Stimulated activated CD8-positive, alpha-beta memory T cell treated with anti-CD3 and anti-CD28 coated beads, Interleukin-12 subunit alpha, Interleukin-12 subunit beta, amount 100 ng/mL, for 24 hours (primary cell): ENCODE measurements around the gene RTTN.
"Not testable (repeated sequence)": the region's sequence is repeated elsewhere in the genome, so short reads cannot be mapped to it uniquely, and the experiment has no call there.

Source experiments
- DNase-seq: peaks from one replicate; pipeline ENCODE4 v3.0.0-alpha.2; 2020; ENCODE audit errors: extremely low read depth

Gene RTTN, protein sequence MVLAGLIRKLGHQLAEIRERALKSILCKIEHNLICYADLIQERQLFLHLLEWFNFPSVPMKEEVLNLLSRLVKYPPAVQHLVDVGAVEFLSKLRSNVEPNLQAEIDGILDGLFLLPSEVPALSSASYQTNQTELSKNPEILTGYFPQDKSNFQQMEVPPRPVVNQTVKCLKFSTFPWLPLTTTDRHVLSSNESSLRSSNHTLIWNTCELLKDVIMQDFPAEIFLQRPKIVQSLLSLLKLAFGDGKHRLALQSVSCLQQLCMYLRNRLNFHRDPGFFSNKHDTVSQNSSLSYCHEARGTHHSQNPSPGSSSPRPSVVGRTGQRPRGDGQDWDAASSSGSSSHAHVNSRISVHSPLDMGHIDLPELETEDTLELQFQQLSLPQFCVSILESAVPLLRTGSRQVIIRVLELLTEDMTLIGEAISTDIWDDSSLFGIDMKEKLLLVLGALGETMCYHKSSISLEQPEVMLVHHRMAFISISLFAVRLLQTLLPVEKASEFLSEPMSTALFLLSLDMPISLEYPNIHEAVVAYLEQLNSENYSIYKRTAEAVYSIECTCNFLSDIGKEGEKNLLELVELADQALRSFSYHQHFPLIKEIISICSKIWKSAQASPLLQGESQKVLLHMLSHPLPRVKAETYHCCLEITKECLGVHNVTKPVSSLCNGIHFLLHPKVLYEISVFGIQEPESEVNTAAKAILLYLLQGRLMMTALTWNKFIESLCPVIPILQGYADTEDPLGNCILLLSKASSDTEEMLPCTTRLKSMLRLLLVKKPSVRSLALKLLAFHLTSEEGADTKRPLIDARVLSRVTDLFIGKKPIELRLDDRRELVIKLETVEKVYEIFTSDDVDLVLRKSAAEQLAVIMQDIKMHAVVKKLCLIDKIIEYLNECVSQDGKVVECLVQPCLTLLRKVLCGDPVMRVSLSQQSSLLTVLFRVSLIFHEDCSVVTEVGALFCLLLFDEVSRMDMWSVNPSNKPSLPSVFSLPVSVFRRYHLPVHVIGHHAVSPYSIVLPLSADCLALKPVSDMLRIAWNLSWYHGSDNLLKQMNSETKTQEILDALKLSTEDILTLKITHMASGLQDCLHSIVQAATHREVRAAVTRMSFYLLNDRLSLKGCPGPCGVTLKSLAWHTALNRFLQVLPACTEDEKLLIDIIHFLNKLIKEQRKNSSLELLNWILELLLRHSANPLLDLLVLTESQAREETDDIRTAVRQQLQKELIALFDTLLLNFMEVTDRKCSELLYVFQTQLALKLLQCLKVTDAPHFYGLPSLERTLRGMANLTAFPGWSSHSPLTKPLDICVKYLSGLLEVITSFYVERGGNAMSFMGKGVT (N-terminal part only)

DNA sequence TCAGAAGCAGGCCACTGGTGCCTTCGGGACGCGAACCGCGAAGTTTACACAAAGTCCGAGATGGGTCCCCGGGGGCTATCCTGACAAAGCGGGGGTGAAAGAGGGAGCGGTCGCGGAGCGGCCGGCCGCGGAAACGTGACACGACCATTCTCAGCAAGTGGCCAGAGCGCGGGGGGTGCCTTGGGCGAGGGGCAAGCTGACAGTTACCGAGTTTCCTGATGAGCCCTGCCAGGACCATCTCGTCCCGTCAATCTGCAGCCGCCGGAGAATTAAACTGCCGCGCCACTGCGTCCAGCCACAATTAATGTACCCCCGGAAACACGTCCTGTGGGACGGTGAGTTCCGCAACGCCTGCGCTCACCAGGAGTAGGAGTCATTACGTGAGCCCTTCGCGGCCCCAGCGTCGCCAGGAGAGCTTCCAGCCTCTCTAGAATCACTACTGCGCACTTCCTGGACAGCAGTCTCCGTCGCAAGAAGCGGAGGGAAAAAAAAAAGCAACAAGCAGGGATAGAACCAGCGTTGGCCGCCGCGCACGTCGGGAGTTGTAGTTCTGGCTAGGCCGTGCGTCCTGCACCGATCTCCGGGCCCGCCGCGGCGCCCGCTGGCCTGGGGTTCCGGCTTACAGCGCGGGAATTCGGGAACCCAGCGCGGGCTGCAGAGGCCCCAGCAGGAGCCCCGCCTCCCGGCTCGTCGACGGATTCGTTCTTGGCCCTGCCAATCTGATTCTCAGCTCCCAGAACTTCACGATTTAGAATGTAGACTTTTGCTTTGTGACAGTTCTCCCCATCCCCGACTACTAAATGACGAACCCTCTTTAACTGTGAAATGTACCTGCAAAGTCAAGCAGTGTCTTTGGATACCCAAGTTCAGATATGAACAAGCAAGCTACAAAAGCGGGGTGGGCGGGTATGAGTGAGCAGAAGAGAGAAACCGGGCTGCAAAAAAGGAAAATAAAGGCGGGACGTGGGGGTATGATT lies at the start of gene RTTN:
Gene RTTN (minus strand): TSS at position 267 of the 977 bp plus-strand sequence. CDS start 29 bp downstream, at position 238.
- peak; percentile 79 for DNase-seq

DNA sequence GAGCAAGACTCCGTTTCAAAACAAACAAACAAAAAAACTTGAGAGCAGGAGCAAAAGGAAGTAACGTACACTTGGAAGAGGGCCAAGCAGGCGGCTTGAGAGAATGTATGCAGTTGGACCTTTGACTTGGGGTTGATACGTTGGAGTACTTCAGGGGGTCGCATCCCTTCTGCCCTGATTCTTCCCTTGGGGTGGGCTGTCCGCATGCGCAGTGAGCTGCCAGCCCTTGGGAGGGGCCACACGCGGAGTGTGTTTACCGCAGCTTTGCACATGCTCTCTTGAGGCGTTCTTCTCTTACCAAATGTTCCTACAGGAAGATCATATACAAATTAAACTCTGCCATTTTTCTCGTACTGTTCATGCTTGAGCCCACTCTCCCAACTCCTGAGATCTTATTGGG lies 45.3 kb upstream of the RTTN start:
- no peak for DNase-seq

DNA sequence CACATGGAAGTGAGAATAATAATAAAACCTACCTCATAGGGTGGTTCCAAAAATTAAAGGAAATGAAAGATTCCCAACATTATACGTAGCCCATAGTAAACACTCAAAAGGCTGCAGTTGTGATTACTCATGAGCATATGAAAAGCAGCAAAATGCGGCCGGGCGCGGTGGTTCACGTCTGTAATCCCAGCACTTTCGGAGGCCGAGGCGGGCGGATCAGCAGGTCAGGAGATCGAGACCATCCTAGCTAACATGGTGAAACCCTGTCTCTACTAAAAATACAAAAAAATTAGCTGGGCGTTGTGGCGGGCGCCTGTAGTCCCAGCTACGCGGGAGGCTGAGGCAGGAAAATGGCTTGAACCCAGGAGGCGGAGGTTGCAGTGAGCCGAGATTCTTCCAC lies 44.4 kb upstream of the RTTN start:
- DNase-seq = not testable (repeated sequence)

DNA sequence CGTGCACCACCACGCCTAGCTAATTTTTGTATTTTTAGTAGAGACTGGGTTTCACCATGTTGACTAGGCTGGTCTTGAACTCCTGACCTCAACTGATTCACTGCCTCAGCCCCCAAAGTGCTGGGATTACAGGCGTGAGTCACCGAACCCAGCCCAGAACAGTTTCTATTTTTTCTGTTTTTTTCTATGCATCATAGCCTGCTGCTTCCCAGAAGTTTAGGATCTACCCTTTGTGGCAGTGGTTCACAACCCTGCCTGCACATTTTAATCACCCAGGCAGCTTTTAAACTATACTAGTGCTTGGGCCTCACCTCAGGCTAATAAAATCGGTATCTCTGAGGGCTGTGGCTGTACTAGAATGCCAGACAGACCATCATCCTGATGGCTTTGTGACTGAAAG lies 43.6 kb upstream of the RTTN start:
- DNase-seq = no peak

DNA sequence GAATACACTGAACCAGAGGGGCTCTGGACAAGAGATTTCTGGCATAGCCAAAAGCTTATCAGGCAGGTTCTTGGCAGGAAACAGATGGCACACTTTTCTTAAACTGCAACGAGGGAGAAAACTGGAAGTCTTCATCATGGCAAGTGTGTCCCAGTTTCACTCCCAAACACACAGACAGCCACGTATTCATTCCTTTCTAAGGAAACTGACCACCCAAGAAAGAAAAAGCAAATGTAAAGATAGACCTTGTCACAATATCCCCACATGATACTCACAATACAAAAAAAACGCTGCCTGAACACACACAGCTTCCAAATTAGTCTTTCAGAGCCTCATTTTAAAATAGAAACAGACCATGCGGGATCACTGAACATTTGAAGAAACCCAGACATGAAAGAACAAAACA lies 40.6 kb upstream of the RTTN start:
- no peak for DNase-seq

DNA sequence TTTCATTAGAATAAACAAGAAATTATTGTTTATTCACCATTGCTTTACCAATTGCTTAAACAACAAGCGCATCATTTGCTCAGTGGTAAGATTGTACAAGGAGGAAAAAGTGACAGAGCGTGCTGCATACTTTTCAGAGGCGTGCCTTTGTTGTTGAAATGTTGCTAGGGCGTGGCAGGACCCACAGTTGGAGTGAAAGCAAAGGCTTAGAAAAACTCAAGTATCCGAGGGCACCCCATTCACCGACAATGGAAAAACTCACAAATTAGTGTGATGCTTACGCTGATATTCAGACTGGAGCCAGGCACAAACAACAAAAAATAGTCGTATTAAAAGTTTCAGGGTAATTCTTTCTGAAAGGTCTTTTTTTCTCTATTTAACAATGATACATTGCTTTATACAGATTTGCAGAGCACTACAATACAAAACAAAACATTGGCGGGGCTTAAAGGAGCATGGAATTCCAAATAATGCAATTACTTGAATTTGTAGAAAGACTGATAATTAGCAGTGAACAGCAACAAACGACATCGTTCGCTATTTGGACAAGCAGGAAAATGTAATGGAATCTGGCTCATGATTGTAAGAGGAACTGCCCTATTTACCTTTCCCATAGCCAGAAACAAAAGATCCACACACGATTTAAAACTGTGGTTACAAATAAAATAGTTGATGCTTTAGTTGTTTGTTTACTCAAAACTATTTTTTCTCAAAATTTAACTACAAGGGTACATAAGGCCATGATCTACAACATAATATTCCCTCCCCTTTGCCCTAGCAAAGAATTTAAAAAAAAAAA lies 37.8 kb upstream of the RTTN start:
- no peak for DNase-seq

DNA sequence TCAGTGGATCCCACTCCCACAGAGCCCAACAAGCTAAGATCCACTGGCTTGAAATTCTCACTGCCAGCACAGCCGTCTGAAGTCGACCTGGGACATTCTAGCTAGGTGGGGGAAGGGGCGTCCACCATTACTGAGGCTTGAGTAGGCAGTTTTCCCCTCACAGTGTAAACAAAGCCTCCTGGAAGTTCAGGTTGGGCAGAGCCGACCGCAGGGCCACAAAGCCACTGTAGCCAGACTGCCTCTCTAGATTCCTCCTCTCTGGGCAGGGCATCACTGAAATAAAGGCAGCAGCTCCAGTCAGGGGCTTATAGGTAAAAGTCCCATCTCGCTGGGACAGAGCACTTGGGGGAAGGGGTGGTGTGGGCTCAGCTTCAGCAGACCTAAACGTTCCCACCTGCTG lies 31.4 kb upstream of the RTTN start:
- not testable (repeated sequence) for DNase-seq

DNA sequence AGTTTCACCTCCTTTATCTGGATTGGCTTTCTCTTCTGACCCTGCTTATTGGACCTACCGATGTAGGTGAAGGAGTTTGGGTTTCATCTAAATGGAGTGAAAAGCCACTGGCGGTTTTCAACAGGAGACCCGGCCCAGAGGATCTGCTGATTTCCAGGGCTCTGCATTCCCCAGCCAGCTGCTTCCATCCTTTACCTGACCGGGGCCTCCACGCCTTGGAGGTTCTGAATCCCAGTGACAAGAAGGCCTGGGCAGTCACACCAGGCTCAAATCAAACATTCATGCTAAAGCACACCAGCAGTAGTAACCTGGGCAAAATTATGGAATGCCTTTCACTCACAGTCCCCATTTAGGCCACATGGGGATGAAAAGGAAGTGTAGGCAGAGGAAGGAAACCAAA lies 30.0 kb upstream of the RTTN start:
- no peak for DNase-seq

DNA sequence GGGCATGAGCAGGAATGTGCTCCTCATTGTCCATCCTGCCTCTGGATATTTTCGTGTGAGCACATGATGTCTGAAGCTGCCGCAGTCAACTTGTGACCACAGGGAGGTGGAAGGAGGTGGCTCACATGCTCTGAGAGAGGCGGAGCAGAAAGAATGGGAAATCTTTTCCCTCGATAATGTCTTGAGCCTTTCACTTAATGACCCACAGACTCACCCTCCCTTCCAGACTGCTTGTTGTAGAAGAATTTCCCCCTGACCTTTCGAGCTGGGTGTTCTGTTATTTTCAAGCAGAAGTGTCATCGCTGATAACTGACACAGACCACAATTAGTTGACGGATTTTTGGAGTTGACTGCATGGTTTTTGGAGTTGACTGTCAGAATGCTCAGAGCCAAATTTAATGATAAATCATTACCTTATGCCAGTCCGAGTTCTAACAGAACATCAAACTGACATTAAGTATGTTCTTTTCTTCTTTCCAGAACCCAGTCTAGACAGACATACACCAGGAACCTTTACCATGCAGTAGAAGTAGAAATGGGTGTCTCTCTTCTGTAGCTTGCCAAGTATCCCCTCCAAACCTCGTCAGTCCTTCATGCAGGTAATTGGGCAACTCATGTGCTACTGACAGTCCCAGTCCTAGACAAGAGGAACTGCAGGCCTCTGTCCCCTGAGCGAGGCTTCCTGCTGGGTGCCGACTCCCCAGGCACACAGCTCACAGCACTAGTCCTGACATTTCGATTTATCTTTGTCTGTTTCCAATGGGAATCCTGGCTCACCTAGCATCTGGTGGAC lies 29.4 kb upstream of the RTTN start:
- DNase-seq = no peak

DNA sequence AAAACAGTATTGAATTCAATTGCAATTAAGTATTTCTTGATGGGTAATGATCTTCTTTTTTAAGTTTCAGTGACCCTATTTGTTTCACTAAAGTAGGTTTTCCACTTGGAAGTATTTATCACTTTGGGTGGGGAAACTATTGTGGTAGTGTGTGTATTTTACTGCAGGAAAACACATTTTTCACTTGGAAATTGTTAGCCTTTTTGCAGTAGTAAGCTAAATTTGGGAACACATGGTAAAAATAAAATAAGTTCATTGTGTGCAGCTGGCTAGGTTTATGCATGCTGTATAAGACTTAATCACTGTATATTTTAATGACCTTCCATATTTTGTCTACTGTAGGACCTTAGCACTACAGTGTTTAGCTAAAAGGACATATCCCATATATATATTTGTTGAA lies 28.5 kb upstream of the RTTN start:
- DNase-seq = no peak

DNA sequence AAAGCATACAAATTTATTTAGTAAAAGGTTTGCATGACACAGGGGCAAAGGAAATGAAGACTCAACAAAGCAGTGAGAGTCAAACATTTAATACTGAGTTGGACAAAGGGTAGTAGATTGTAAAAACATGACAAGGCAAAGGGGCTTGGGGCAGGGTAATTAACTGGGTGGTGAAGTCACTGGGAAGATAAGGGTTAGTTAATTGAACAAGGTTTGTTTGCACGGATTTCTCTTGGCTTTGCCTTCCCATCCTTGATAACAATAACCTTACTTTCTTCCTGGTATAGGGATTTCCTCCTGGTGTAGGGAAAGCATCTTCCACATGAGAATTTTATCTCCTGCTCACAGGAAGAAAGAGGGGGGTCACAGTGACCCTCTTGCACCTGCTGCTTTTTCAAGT lies 26.8 kb upstream of the RTTN start:
- no peak for DNase-seq

DNA sequence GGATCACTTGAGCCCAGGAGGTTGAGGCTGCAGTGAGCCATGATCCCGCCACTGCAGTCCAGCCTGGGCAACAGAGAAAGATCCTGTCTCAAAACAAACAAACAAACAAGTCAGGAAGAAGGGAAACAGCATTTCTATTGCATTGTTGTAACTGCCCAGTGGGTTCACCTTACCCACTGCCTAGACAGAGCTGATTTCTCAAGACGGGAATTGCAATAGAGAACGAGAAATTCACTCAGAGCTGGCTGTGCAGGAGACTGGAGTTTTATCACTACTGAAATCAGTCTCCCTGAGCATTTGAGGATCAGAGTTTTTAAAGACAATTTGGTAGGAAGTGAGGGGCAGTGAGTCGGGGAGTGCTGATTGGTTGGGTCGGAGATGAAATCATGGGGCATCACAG lies 24.2 kb upstream of the RTTN start:
- DNase-seq = no peak

DNA sequence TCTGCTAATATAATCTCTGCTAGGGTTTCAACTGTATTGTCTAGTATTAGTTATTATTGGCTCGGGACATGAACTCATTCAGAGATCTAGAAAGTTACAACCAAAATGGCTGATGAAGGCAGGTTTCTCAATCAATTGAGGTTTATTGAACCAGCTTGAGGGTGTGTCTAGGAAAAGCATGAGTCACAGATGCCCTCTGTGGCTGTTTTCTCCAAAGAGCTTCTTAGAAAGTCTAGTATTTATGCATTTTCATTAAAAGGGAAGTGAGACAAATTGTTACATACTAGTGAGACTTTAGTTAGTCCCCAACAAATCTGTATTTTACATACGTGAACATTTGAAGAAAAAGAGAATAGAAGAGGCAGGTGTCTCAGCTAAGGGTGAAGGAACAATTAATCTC lies 23.0 kb upstream of the RTTN start:
- DNase-seq = no peak

DNA sequence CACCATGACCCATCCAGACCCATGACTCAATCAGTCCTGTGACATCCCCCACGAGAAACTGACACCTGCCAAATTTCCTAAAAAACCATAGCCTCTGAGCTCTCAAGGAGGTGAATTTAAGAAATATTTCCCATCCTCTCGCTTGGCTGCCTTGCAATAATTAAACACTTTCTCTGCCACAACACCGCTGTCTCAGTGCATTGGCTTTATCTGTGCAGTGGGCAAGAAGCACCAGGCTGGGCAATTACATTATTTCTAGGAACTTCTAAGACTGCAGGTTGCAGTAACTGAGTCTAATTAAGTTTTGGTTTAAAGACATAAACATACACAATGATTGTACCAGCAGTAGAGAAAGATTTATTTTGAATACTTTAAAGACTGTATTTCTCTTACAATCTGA lies 22.0 kb upstream of the RTTN start:
- no peak for DNase-seq

DNA sequence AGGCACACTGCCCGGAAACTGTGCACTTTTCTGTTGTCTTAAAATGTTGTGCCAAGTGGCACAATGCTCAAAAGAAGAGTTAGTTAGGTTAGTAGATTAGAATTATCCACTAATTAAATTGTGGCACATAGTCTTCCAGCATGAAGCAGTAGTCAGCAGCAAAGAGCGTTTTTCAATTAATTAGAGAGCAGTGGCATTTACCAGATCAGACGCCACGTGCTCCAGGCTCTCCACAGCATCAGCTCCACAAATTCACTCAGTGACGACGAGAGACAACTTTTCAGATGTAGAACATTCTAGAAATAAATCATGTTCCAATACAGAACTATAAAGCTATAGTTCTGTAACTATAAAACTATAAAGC lies 16.4 kb upstream of the RTTN start:
- no peak for DNase-seq

DNA sequence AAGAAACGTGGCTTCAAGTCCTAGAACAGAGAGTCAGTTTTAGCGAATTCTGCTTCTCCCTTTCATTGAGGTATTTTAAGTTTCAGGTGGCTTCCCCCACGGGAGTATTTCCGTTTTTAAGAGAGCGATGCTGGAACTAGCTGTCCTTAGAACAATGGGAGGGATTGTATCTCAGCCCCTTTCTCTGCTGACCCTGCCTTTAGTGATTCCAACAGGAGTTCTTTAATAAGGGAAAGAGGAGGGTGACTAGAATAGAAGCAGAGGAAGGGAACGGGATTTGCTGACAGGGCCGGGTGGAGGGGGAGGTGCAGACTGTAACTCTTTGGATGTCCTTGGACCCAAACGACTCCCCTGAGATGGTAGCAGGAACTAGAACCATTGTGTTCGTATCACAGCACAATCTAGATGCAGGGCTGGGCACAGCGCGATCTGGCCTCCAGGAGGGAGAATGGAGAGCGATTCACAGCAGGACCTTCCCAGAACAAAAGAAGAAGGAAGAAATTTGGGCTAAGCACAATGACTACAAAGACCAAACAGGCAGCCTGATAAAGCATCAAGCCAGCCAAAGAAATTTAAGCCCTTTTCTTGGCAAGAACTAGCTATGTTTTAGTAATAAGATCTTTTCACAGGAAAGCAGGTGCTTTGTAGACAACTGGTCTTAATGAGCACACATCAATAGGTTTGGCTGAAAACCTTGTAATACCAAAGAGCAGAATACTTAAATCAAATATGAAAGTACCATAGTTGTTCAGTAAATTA lies 15.8 kb upstream of the RTTN start:
- no peak for DNase-seq

DNA sequence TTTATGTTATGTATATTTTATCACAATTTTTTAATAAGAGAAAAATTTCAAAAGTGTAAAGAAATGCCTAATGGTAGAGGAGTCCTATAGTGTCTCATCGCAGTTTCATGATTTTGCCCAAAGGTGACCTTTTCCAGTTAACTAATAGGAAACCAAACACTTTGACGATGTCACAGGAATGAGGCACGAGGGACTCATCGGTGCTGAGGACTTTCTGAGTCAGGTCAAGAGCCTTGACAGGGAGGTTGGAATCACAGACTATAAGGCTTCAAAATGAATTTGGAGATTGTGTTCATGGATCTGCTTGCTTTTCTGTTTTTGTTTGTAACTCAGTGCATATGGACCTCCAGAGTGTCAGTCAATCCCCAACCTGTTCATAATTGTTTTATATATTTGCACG lies 15.1 kb upstream of the RTTN start:
- DNase-seq = no peak

DNA sequence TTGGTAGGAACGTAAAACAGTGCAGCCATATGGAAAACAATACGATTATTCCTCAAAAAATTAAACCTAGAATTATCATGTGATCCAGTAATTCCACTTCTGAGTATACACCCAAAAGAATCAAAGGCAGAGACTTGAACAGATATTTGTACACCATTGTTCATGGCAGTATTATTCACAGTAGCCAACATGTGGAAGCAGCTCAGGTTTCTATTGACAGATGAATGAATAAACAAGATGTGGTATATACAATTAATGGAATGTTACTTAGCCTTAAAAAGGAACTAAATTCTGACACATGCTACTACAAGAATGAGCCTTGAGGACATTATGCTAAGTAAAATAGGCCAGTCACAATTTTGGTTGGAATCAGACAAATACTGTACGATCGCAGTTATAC lies 14.2 kb upstream of the RTTN start:
- no peak for DNase-seq

DNA sequence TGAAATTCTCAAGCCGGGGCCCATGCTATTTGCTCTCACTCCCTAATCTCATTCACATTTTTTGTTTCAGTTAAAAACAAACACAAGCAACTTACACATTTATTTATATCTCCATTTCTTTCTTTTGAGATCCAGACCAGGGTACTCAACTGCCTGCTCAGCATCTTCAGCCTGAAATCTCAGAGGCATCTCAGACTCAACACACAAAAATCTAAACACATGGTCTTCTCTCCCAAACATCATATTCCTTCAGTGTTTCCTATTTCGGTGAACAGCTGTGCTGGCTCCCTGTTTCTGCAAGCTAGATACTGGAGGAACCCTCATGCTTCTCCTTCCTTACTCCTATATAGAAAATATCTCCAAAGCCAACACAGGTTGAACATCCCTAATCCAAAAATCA lies 11.3 kb upstream of the RTTN start:
- no peak for DNase-seq
